HTR-8/SVneo (cell line): ENCODE results near the gene GUSB.
"Not testable (repeated sequence)": the region's sequence is repeated elsewhere in the genome, so short reads cannot be mapped to it uniquely, and the experiment has no call there.

Experiments
- DNase-seq: peaks from one replicate; pipeline ENCODE4 v3.0.0; 2011; ENCODE audit warnings: low spot score, mixed read lengths; ENCODE audit not compliant: insufficient read length
- FAIRE-seq: peaks from 2 replicates; lab custom pipeline; 2011; peaks lifted over from hg19 to GRCh38; lab: Jason Lieb, UNC

The GUSB gene

GRCh38 chr7:65976659-65977196, 5.3 kb downstream of the GUSB start:
- FAIRE-seq, result no peak
- DNase-seq, result no peak

GRCh38 chr7:65975814-65976445, 6.1 kb downstream of the GUSB start:
- DNase-seq, result no peak
- FAIRE-seq, result no peak

DNA sequence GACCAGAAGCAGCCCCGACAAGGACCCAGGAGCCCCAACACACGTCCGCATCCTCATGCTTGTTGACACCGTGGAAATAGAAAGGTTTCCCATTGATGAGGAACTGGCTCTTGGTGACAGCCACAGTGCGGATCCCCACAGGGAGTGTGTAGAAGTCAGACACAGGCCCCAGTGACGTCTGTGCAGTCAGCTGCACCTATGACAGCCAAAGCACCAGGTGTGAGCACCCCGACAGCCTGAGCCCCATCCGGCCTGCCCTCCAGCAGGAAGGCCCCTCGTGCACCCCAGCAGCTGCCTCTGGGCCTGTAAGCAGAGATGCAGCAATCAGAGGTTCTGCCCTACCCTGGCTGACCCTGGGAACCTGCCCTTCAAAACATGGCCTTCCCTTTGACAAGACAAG, 7.1 kb downstream of the GUSB start:
- DNase-seq (no peak), FAIRE-seq (no peak)

DNA sequence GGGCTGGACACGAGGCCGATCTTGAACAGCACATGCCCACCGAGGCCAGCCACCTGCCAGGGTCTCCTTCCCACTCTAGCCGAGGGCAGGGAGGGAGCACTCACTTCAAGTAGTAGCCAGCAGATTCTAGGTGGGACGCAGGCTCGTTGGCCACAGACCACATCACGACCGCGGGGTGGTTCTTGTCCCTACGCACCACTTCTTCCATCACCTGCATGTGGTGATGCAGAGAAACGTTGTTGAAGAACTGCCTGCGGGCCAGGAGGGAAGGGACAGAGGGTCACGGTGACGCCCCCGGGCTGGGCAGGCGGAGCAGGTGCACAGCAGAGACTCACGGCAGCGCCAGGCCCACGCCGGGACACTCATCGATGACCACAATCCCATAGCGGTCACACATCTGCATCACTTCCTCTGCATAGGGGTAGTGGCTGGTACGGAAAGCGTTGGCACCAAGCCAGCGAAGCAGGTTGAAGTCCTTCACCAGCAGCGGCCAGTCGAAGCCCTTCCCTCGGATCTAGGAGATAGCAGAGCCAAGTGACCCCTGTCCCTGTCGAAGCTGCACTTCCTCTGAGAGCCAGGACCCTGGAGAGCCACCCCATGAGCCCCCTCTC, 7.7 kb downstream of the GUSB start:
- no peak for DNase-seq
- FAIRE-seq, result no peak

GRCh38 chr7:65972976-65973375, 9.0 kb downstream of the GUSB start:
- FAIRE-seq (no peak), DNase-seq (no peak)

- no peak for DNase-seq
These were observed 11.0 kb downstream of the GUSB start for GRCh38 chr7:65971021-65971420.

GRCh38 chr7:65968256-65969185, 13.5 kb downstream of the GUSB start:
- no peak for DNase-seq
- FAIRE-seq, result no peak

More at GRCh38 chr7:65971021-65971420, 11.0 kb downstream of the GUSB start:
- FAIRE-seq, result no peak

DNA sequence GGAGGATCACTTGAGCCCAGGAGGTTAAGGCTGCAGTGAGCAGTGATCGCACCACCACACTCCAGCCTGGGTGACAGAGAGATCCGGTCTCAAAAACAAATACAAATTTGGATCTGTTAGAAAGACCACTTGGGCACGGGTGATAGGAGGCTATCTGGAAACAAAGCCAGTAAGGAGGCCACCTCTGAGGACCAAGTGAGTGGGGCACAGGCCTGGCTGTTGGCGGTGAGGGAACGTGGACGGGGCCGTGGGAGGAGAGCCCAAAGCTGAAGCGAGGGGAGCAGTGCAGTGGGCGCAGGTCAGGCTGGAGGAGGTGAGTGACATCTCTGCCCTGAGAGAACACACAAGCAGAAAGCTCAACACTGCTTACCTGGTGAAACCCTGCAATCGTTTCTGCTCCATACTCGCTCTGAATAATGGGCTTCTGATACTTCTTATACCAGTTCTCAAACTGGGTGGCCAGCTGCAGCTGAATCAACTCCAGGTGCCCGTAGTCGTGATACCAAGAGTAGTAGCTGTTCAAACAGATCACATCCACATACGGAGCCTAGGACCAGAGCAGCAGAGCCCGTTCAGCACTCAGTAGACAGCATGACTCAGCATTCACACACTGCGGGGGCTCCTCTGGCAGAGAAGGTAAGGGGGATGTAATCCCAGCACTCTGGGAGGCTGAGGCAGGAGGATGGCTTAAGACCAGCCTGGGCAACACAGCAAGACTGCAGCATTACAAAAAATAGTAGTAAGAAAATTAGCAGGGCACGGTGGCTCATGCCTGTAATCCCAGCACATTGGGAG, 14.5 kb downstream of the GUSB start:
- no peak for FAIRE-seq
- DNase-seq, result no peak

- no peak for DNase-seq
- no peak for FAIRE-seq
These were observed 15.9 kb downstream of the GUSB start for GRCh38 chr7:65966146-65966545.

- not testable (repeated sequence) for DNase-seq, FAIRE-seq
These were observed 17.3 kb downstream of the GUSB start for GRCh38 chr7:65964671-65965070.

DNA sequence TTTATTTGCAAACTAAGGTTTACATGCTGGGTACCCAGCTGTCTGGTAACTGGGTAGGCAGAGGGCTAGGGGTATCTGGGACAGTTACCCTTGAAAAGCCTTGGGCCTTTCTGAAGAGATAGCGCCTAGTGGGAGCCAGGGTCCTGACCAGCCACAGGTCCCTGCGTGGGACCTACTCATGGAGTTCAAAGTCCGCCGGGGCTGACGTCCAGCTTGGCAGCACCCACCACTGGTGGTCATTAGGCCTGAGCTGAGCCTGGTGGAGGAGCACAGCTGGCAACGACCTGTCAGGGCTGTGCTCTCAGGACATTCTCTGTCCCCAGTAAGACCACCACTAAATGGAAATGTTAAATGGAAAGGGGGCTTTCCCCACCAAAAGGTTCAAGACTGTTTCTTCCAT, 20.0 kb downstream of the GUSB start:
- DNase-seq (no peak), FAIRE-seq (no peak)

DNA sequence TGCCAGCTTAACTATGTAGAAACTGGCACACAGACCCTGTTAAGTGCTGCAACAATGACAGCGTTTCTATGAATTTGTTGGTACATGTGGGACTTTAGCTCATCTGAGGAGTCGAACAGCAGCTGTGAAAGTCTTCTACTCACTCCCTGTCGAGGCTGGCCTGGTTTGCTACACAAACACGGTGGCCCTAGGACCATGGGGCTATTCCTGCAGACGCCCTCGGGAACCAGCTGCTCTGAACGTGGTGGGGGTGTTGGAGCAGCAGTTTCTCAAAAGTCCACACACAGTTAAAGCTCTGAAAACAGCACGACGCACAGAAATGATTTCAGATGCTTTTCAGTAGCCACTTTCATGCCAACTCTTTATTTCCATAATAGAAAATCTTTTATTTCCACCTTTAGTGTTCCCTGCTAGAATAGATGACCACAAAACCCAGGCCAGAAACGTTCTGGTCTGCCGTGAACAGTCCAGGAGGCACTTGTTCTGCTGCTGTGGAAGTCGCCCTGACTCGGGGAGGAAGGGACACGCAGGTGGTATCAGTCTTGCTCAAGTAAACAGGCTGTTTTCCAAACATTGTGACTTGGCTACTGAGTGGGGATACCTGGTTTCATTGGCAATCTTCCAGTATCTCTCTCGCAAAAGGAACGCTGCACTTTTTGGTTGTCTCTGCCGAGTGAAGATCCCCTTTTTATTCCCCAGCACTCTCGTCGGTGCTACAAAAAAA, 21.5 kb downstream of the GUSB start:
- FAIRE-seq (no peak), DNase-seq (no peak)

DNA sequence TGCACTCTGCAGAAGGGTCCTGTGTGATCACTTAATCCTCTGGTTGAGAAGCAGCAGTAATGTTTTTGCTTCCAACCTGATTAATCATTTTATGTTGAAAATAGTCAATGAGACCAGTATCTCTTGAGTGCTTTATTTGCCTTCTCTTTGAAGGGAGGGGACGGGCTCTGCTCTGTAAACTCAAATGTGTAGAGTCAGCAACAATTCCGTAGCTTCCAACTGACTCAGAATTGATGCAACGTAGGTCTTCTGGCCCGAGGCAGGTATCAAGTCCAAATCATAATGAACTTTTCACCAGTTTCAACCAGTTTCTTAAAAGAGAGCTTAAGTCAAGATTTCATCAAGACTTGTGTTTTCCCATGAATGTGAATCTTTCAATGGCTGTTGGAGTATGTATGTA, 26.3 kb downstream of the GUSB start:
- no peak for DNase-seq
- FAIRE-seq, result no peak

DNA sequence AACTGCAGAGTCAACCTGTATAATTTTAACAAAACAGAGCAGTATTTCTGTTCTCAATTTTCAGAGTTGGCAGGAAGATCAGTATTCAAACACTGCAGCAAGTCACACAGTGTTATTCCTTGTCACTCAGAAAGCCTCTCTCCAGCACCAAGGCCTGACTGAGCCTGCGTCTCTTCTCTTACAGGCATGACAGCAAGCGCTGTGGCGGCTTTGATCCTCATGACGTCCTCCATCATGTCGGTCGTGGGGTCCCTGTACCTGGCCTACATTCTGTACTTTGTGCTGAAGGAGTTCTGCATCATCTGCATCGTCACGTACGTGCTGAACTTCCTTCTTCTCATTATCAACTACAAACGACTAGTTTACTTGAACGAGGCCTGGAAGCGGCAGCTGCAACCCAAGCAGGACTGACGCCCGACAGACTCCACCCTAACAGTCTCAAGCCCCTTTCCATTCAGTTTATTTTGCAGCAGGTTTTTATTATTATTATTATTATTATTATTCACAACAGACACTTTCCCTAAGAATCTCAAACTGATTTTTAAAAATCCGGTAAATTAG, 28.0 kb downstream of the GUSB start:
- no peak for DNase-seq

DNA sequence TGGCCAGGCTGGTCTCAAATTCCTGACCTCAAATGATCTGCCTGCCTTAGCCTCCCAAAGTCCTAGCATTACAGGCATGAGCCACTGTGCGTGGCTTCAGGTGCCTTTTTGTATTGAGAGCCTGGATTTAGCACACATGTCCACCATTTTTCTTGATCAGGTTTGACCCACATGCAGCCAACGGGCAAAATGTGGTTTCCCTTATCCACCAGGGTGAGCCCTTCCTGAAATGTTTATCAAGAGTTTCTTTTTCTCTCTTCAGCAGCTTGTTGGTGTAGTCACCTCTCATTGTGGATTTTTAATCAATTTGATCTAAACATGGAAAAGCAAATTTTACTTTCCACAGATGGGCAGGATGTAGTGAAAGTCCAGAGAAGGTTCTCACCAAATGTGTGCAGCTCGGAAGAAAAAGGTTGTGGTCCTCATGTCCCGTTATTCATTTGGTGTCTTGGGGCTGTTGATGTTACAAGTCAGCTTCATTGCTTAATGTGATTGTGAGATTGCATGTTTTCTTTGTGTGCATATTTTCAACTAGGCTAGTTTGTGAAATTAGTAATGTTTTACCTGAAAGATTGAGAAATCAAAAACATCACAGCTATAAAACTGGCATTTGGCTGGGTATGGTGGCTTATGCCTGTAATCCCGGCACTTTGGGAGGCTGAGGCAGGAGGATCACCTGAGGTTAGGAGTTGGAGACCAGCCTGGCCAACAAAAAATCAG, 28.9 kb downstream of the GUSB start:
- no peak for FAIRE-seq
- no peak for DNase-seq

More for the DNA sequence above, 28.0 kb downstream of the GUSB start:
- no peak for FAIRE-seq

DNA sequence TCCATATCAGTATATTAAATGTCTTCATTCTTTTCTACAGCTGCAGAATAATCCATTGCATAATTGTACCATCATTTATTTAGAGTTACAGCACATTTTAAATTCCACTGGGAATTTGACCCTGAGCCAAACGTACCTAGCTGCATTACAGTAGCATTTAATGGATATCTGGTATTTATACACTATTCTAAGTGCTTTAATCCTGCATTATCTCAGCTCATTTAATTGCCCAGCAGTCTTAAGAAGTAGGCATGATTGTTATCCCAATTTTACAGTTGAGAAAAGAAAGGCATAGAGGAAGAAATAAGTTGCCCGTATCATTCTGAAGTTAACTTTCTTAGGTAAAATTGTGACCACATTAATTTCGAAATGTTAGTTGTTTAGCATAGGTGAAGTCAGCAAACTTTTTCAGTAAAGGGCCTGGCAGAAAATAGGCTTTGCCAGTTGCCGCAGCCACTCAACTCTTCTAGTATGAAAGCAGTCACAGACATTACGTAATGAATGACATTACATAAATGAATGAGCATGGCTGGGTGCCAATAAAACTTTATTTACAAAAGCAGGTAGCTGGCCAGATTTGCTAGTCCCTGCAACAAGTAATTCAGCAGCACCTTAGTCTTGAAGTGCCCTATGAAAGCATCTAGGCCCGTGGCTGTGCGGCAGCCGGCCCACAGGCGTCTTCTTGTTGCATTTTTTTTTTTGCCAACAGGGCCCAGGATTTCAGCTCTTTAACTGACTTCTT, 30.0 kb downstream of the GUSB start:
- no peak for FAIRE-seq
- DNase-seq, result no peak

DNA sequence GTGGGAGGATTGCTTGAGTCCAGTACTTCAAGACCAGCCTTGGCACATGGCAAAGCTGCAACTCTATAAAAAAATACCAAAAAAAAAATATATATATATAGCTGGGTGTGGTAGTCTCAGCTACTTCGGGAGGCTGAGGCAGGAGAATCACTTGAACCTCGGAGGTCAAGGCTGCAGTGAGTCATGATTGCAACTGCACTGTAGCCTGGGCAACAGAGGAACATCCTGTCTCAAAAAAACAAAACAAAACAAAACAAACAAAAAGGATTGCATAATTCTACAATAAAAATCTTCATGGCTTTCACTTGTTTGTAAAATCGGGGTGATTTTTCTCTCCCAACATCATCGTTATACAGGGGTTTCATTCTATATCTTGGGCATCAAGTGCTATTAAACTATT, 35.1 kb downstream of the GUSB start:
- no peak for FAIRE-seq
- no peak for DNase-seq

DNA sequence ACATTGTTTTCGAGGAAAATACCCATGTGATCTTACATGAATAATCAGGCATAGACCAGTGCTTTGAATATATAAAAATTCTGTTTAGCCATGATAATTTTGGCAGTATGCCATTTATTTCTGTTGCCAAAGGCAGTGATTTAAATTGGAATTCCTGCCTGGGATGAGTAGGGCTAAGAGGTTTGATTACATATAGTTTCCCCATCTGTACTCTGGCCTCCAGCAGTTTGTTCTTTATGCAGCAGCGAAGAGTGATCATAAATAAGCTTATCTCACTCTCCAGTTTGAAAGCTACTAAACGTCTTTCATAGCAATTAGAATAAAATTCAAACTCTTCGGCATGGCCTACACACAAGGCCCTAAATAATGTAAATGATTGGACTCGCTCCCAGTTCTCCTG, 36.2 kb downstream of the GUSB start:
- FAIRE-seq, result not testable (repeated sequence)

More for the DNA sequence above, 36.2 kb downstream of the GUSB start:
- not testable (repeated sequence) for DNase-seq
